ENCODE measurements around the gene CASP3.
"Not testable (repeated sequence)": the region's sequence is repeated elsewhere in the genome, so short reads cannot be mapped to it uniquely, and the experiment has no call there.

Gene CASP3

DNA sequence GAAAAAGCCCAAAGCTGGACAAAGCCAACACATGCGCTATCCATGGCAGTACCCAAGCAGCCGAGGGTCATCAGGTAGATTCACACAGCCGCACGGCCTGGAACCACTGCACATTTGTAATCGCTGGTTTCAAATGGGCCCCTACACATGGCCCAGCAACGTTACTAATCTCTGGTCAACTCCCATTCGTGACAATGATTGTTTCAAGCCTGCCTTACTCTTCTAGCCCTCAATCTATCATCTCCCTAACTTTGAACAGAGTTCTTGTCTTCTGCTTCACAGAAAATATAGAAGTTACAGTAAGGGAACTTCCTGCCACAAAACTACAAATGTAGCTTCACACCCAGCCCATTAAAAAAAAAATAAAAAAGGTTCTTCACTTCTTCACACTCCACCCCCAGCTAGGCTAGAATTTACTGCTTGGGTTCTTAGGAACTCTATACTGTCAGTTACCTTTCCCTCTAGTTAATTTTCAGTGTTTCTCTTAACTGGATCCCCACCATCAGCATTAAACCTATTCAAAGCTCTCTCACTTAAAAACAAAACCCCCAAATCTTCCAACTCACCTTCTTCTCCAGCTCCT is 24.2 kb downstream of the CASP3 start:
- peaks cover 6% of the 10 kb centered on the region for H3K4me1 ChIP-seq (ENCODE audit: insufficient read depth, low read length, poor library complexity, severe bottlenecking)
- H3K4me3 ChIP-seq (ENCODE audit: low read length, poor library complexity, severe bottlenecking) = no peak overlapping the region
- no peaks in the 10 kb centered on the region for H3K27me3 ChIP-seq (ENCODE audit: insufficient read depth, low read length, poor library complexity, severe bottlenecking)
- no peaks in the 10 kb centered on the region; the same call in 1 of the 2 replicates for H3F3A ChIP-seq (ENCODE audit: low read depth)
- no peaks in the 10 kb centered on the region for H4K20me1 ChIP-seq (ENCODE audit: insufficient read depth, low read length, poor library complexity, severe bottlenecking)
- no peak overlapping the region for H3K4me2 ChIP-seq (ENCODE audit: low read depth, low read length, poor library complexity, severe bottlenecking)
- H3K9ac ChIP-seq (ENCODE audit: low read depth, low read length, poor library complexity, severe bottlenecking) = no peak overlapping the region
- no peak overlapping the region for H2AFZ ChIP-seq (ENCODE audit: low read length)
- peaks cover 32% of the 10 kb centered on the region for H3K36me3 ChIP-seq (ENCODE audit: insufficient read depth, low read length)
- H3K79me2 ChIP-seq (ENCODE audit: insufficient read depth, low read length) = no peaks in the 10 kb centered on the region
- H3K9me3 ChIP-seq (ENCODE audit: insufficient read depth, low read depth, low read length) = no peaks in the 10 kb centered on the region
- TF ChIP-seq, protein P1, sequence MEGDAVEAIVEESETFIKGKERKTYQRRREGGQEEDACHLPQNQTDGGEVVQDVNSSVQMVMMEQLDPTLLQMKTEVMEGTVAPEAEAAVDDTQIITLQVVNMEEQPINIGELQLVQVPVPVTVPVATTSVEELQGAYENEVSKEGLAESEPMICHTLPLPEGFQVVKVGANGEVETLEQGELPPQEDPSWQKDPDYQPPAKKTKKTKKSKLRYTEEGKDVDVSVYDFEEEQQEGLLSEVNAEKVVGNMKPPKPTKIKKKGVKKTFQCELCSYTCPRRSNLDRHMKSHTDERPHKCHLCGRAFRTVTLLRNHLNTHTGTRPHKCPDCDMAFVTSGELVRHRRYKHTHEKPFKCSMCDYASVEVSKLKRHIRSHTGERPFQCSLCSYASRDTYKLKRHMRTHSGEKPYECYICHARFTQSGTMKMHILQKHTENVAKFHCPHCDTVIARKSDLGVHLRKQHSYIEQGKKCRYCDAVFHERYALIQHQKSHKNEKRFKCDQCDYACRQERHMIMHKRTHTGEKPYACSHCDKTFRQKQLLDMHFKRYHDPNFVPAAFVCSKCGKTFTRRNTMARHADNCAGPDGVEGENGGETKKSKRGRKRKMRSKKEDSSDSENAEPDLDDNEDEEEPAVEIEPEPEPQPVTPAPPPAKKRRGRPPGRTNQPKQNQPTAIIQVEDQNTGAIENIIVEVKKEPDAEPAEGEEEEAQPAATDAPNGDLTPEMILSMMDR (conservative IDR thresholded peaks at IDR 0.05; ENCODE audit: low read length) = no peak
- TF ChIP-seq EZH2phosphoT487 (IDR thresholded peaks at IDR 0.05; ENCODE audit: borderline replicate concordance) = no peak
- no peaks in the 10 kb centered on the region for H3K9me2 ChIP-seq (replicated peaks; ENCODE audit: low read depth, low read length)

DNA sequence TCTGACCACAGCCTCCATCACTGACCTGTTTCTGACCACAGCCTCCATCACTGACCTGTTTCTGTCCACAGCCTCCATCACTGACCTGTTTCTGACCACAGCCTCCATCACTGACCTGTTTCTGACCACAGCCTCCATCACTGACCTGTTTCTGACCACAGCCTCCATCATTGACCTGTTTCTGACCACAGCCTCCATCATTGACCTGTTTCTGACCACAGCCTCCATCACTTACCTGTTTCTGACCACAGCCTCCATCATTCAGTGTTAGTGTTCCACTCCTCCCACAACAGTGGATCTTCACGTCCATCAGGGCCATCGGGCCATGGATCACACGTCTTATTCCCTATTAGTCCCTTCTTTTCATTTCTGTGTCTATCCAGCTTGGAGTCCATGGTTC is 24.7 kb downstream of the CASP3 start:
- H3K79me2 ChIP-seq (ENCODE audit: insufficient read depth, low read length); H3K27me3 ChIP-seq (ENCODE audit: insufficient read depth, low read length, poor library complexity, severe bottlenecking); H3F3A ChIP-seq (ENCODE audit: low read depth); H3K4me3 ChIP-seq (ENCODE audit: low read length, poor library complexity, severe bottlenecking); H3K9ac ChIP-seq (ENCODE audit: low read depth, low read length, poor library complexity, severe bottlenecking); H3K4me2 ChIP-seq (ENCODE audit: low read depth, low read length, poor library complexity, severe bottlenecking); H3K9me3 ChIP-seq (ENCODE audit: insufficient read depth, low read depth, low read length); H3K4me1 ChIP-seq (ENCODE audit: insufficient read depth, low read length, poor library complexity, severe bottlenecking); H4K20me1 ChIP-seq (ENCODE audit: insufficient read depth, low read length, poor library complexity, severe bottlenecking); H2AFZ ChIP-seq (ENCODE audit: low read length); H3K9me2 ChIP-seq (replicated peaks; ENCODE audit: low read depth, low read length): not testable (repeated sequence)
- peaks cover 26% of the 10 kb centered on the region for H3K36me3 ChIP-seq (ENCODE audit: insufficient read depth, low read length)

DNA sequence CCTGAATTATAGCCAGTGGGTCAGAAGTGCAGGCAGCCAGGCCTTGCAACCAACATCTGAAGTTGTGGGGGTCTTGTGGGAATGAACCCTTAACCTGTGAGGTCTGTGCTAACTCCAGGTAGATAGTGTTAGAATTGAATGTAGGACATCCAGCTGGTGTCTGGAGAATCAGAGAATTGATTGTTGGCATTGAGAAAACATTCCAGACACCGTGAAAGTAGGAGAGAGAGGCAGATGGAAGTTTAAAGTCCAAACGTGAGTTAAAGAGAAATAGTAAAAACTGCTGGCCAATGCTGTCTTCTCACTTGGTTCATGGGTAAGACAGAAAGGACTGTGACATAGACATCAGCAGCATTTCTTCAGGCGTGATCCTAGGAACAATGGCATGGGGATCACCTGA is 27.7 kb downstream of the CASP3 start:
- peaks cover 4% of the 10 kb centered on the region for H3K4me1 ChIP-seq (ENCODE audit: insufficient read depth, low read length, poor library complexity, severe bottlenecking)
- H3K36me3 ChIP-seq (ENCODE audit: insufficient read depth, low read length) = peaks cover under 1% of the 10 kb centered on the region; the same call in 1 of the 2 replicates
- H3K4me2 ChIP-seq (ENCODE audit: low read depth, low read length, poor library complexity, severe bottlenecking) = no peak overlapping the region
- no peaks in the 10 kb centered on the region for H3K9me2 ChIP-seq (replicated peaks; ENCODE audit: low read depth, low read length)
- no peak overlapping the region for H3K4me3 ChIP-seq (ENCODE audit: low read length, poor library complexity, severe bottlenecking)
- H3F3A ChIP-seq (ENCODE audit: low read depth) = no peaks in the 10 kb centered on the region
- no peaks in the 10 kb centered on the region for H3K27me3 ChIP-seq (ENCODE audit: insufficient read depth, low read length, poor library complexity, severe bottlenecking)
- no peaks in the 10 kb centered on the region for H3K79me2 ChIP-seq (ENCODE audit: insufficient read depth, low read length)
- TF ChIP-seq, protein P1 (conservative IDR thresholded peaks at IDR 0.05; ENCODE audit: low read length) = no peak
- no peak for TF ChIP-seq EZH2phosphoT487 (IDR thresholded peaks at IDR 0.05; ENCODE audit: borderline replicate concordance)
- H4K20me1 ChIP-seq (ENCODE audit: insufficient read depth, low read length, poor library complexity, severe bottlenecking) = no peaks in the 10 kb centered on the region
- H3K9ac ChIP-seq (ENCODE audit: low read depth, low read length, poor library complexity, severe bottlenecking) = no peak overlapping the region
- no peak overlapping the region for H2AFZ ChIP-seq (ENCODE audit: low read length)
- no peaks in the 10 kb centered on the region for H3K9me3 ChIP-seq (ENCODE audit: insufficient read depth, low read depth, low read length)

DNA sequence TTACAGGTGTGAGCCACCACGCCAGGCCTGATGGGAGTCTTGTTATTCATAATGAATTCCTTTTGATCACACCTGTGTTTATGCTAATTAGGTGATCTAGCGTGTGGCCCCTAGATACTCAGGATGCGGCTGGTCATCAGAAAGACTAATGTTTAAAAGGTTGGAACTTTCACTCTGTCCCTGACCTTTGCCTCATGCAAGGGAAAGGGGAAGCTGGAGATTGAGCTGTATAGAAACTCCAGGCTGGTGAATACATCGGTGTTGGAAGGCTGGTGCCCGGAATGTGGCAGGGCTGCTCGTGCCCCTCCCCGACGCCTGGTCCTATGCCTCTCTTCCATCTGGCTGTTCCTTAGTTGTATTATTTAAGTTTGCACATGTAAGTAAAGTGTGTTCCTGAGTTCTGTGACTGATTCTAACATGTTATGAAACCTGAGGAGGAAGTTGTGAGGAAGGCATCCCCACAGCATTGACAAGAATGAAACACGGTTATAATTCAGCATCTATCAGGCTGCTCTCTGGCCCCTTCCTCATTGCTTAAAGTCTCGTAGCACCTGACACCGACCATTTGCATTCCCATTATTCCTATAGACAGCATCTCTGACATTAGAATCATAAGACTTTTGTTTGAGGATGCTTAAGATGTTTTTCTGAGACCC is 28.9 kb downstream of the CASP3 start:
- Histone ChIP-seq H3K4me3 (ENCODE audit: low read length, poor library complexity, severe bottlenecking) (no peak overlapping the region), H3K9me3 (ENCODE audit: insufficient read depth, low read depth, low read length) (no peaks in the 10 kb centered on the region), H3K4me2 (ENCODE audit: low read depth, low read length, poor library complexity, severe bottlenecking) (no peak overlapping the region), H3K27me3 (ENCODE audit: insufficient read depth, low read length, poor library complexity, severe bottlenecking) (no peaks in the 10 kb centered on the region), H2AFZ (ENCODE audit: low read length) (no peak overlapping the region), H3K9me2 (replicated peaks; ENCODE audit: low read depth, low read length) (no peaks in the 10 kb centered on the region), H3K9ac (ENCODE audit: low read depth, low read length, poor library complexity, severe bottlenecking) (no peak overlapping the region), H3F3A (ENCODE audit: low read depth) (no peaks in the 10 kb centered on the region), H3K36me3 (ENCODE audit: insufficient read depth, low read length) (no peaks in the 10 kb centered on the region), H4K20me1 (ENCODE audit: insufficient read depth, low read length, poor library complexity, severe bottlenecking) (no peaks in the 10 kb centered on the region), H3K79me2 (ENCODE audit: insufficient read depth, low read length) (no peaks in the 10 kb centered on the region), H3K4me1 (ENCODE audit: insufficient read depth, low read length, poor library complexity, severe bottlenecking) (no peaks in the 10 kb centered on the region)
- no peak for TF ChIP-seq EZH2phosphoT487 (IDR thresholded peaks at IDR 0.05; ENCODE audit: borderline replicate concordance)
- TF ChIP-seq, protein P1 (conservative IDR thresholded peaks at IDR 0.05; ENCODE audit: low read length) = no peak
